Retinal pigment epithelial cell (primary cell): ENCODE results near the gene RTRAF.

ENCODE experiments used
- DNase-seq: peaks from one replicate; pipeline ENCODE4 v3.0.0-alpha.2; 2010; ENCODE audit warnings: low read depth
- H3K4me3 ChIP-seq: 2 replicates; pipeline ENCODE4 v1.5.1; 2011; ENCODE audit warnings: mild to moderate bottlenecking, low read length, control low read depth, moderate library complexity
- TF ChIP-seq, protein P1 (sequence below): conservative IDR thresholded peaks from 2 replicates; pipeline ENCODE4 v1.5.1; 2011; ENCODE audit warnings: low read depth, low read length, control low read depth, inconsistent platforms

Gene RTRAF

DNA sequence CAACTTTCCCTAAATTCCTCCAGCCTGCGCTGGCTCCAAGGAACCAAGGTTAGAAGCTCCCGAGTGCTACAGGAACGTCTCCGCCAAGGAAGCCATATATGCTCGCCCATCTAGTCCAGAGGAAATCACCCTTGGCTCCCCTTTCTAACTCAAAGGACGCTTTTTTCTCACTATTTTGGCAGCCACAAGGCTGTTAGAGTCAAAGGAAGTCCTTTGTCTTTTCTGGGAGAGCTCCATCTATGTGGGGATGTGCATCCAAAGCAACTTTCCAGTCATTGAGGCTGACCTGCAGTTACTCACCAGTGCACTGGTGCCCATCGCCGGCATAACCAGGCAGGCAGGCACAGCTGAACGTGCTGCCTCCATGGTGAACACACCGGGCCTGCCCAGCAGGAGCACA lies 37.6 kb downstream of the RTRAF start:
- no peak for DNase-seq
- TF ChIP-seq, protein P1, sequence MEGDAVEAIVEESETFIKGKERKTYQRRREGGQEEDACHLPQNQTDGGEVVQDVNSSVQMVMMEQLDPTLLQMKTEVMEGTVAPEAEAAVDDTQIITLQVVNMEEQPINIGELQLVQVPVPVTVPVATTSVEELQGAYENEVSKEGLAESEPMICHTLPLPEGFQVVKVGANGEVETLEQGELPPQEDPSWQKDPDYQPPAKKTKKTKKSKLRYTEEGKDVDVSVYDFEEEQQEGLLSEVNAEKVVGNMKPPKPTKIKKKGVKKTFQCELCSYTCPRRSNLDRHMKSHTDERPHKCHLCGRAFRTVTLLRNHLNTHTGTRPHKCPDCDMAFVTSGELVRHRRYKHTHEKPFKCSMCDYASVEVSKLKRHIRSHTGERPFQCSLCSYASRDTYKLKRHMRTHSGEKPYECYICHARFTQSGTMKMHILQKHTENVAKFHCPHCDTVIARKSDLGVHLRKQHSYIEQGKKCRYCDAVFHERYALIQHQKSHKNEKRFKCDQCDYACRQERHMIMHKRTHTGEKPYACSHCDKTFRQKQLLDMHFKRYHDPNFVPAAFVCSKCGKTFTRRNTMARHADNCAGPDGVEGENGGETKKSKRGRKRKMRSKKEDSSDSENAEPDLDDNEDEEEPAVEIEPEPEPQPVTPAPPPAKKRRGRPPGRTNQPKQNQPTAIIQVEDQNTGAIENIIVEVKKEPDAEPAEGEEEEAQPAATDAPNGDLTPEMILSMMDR, result no peak

DNA sequence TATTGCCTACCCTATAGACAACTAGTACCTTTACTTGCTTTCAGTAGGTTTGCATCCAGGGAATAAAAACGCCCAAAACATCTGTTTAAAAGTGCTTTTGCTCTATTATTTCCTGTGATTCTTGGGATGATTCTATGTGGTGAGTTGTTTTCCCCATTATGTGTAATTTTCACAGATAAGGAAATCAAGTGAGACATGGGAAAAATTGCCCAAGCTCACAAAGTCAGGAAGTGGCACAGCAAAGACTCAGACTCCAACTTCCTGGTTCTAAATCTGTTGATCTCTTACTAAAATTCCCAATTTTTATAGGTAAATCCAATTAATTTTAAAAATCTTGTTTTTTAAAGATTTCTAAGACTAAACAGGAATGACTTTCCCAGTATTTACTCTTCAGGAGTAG lies 40.5 kb downstream of the RTRAF start:
- no peak overlapping the region for H3K4me3 ChIP-seq
- TF ChIP-seq, protein P1, result no peak
- no peak for DNase-seq

More for the DNA sequence above, 37.6 kb downstream of the RTRAF start:
- H3K4me3 ChIP-seq, result no peak overlapping the region

DNA sequence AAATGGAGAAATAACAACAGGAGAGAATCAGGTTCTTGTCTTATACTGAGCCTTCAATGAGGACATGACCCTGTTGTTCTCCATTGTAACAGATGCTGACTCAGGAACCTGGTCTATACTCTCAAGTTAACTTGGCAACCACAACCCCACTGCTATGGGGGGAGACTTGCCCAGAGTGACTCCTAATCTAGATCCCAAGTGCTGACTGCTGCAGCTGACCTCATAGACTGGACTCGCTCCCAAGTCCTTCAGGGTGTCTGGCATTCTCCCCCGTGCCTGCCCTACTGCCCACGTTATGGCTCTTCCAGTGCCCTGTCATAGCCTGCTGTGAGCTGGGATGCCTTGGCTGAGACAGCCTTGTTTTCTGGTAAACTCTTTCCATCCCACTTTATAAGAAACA lies 42.4 kb downstream of the RTRAF start:
- H3K4me3 ChIP-seq, result no peak overlapping the region
- peak; percentile 97 for DNase-seq

DNA sequence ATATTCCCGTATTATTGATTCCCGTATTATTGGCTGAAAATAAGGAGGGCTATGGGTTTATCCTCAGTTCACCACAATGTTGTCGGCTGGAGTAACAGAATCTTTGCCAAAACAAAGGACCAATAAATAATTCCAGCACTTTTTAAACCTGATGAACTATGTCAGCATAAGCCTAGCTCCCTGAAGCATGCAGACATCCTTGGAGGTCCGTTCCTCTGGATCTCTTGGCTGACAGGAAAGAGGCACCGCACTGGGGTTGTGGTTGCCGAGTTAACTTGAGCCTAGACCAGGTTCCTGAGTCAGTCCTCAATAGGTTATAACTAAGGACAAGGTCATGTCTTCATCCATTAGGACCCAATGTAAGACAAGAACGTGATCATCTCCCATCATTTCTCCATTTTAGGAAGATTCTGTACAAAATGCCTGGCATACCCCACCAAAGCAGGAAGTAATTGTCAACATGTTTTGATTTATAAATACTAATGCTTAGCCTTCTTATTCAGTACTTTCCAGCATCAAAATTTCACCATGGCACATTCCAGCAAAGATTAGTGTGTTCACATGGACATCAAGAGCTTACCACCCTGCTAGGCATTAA lies 43.0 kb downstream of the RTRAF start:
- DNase-seq, result peak; percentile 93
- peak overlapping the region; percentile 4 for H3K4me3 ChIP-seq
- TF ChIP-seq, protein P1, result no peak

More for the DNA sequence above, 42.4 kb downstream of the RTRAF start:
- TF ChIP-seq, protein P1, result no peak

DNA sequence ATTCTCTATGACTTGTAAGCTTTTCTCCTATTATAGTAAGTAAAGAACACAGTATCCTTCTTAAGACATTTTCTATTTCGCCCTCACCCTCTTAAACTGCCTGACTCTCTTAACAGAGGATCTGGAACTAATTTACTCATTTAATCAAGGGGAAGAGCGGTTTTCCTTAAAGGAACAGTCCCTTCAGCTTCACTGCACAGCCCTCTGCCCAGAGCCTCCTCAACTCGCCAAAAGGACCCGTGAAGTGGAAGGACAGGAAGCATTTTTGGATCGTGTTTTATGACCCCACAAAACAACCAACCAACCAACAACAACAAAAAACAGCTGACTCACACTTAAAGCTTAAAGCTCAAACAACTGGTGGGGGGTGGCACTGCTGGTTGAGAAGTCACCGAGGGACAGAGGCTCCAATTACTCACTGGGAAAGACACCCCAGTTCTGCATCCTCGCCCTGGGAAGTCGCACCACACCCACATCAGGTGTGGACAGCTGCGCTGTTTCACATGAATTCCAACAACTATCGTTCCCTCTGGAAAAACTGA lies 43.8 kb downstream of the RTRAF start:
- DNase-seq, result no peak
- TF ChIP-seq, protein P1, result no peak
- H3K4me3 ChIP-seq, result no peak overlapping the region

DNA sequence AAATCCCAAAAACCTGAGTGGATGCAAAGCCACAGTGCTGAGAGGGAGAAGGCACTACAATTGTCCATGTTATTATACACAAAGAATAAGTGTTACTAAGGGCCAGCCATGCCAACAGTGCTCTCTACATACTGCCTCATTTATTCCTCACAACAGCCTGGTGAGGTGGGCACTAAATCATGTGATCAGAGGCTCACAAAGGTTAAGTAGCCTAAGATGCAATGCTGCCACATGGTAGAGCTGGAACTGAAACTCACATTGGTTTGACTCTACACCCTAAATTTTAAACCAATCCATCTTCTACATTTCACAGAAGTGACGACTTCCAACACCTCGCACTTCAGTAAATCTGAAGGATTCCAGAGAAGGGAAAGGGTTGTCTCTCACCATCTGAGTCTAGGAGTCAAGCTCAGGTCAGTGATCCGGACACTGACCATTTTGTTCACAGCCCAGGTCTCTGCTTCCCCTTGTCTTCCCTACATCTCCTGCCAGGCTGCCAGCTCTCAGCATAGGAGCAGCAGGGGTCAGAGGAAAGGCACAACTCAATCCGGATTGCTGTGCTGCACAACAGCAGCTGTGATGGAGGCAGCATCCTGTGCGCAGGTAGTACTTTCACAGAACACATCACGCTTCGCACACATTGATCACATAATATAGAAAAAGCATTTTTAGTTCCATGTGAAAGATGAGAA lies 49.9 kb downstream of the RTRAF start:
- no peak for DNase-seq
- TF ChIP-seq, protein P1, result no peak
- no peak overlapping the region for H3K4me3 ChIP-seq

DNA sequence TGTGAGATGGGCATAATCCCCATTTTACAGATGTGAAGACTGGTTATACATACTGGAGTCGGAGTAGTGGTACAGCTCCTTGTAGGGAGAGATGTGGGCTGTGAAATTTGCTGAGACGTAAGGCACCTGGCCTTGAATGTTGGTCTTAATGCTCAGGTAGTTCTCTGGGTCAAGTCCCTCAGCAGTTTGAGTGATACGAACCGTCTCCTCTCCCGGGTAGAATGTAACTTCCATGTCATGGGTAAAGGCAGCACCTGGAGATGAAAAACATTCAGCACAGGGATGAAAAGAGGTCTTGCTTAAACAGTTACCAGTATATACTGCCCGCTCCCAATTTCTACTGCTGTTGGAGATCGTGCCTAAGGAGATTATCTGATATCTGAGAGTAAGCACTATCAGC lies 51.3 kb downstream of the RTRAF start:
- DNase-seq, result no peak
- no peak overlapping the region for H3K4me3 ChIP-seq
- TF ChIP-seq, protein P1, result no peak
